HG02943 (cell line): ENCODE measurements around the gene FARSA.
A peak's percentile ranks its signal among the peaks of the same experiment; 100 is the strongest.
"Not testable (repeated sequence)": the region's sequence is repeated elsewhere in the genome, so short reads cannot be mapped to it uniquely, and the experiment has no call there.

Experiments
- ATAC-seq: cut with Tn5 transposase; IDR thresholded peaks from one replicate; pipeline ENCODE4 v1.9.1; 2021; ENCODE audit warnings: mild to moderate bottlenecking, low read depth, moderate library complexity; ENCODE audit not compliant: unreplicated experiment

The FARSA gene

GRCh38 chr19:12933287-12934072 lies at the start of gene FARSA:
TSS of gene FARSA (minus strand) at chr19:12933711. CDS start at chr19:12933696, 15 bp downstream.
- ATAC-seq: peak; percentile 25

- ATAC-seq: no peak
Observed at GRCh38 chr19:12983091-12983490, 49.6 kb upstream of the FARSA start.

- ATAC-seq: no peak
Observed at GRCh38 chr19:12982648-12983047, 49.1 kb upstream of the FARSA start.

- ATAC-seq: no peak
Observed at GRCh38 chr19:12979974-12980373, 46.5 kb upstream of the FARSA start.

GRCh38 chr19:12976109-12976508 lies 42.6 kb upstream of the FARSA start:
- not testable (repeated sequence) for ATAC-seq

- ATAC-seq: no peak
Observed at GRCh38 chr19:12975221-12975741, 41.8 kb upstream of the FARSA start.

GRCh38 chr19:12974301-12975220 lies 41.0 kb upstream of the FARSA start:
- no peak for ATAC-seq

- no peak for ATAC-seq
Observed at GRCh38 chr19:12973236-12973635, 39.7 kb upstream of the FARSA start.

- ATAC-seq: no peak
Observed at GRCh38 chr19:12970070-12970820, 36.7 kb upstream of the FARSA start.

- ATAC-seq: no peak
Observed at GRCh38 chr19:12969292-12969988, 35.9 kb upstream of the FARSA start, which contains the start of gene DAND5. TSS of gene DAND5 (plus strand) at chr19:12969576. CDS start at chr19:12969661, 85 bp downstream.

- ATAC-seq: no peak
Observed at GRCh38 chr19:12967907-12968306, 34.4 kb upstream of the FARSA start.

GRCh38 chr19:12965812-12966135 lies 32.3 kb upstream of the FARSA start:
- ATAC-seq: no peak

- ATAC-seq: no peak
Observed at GRCh38 chr19:12965017-12965811, 31.7 kb upstream of the FARSA start.

GRCh38 chr19:12959481-12959880 lies 26.0 kb upstream of the FARSA start:
- ATAC-seq: no peak

- ATAC-seq: not testable (repeated sequence)
Observed at GRCh38 chr19:12957389-12957952, 24.0 kb upstream of the FARSA start.

GRCh38 chr19:12956446-12957388 lies 23.2 kb upstream of the FARSA start, which contains the start of gene GADD45GIP1:
TSS of gene GADD45GIP1 (minus strand) at chr19:12957223. CDS start at chr19:12957212, 11 bp downstream.
- no peak for ATAC-seq

- no peak for ATAC-seq
Observed at GRCh38 chr19:12955996-12956395, 22.5 kb upstream of the FARSA start.

GRCh38 chr19:12955575-12955974 lies 22.1 kb upstream of the FARSA start:
- not testable (repeated sequence) for ATAC-seq
